SK-N-SH treated with all-trans-retinoic acid at 6 μM for 48 hours (cell line): ENCODE results near the gene SYT8.
"Not testable (repeated sequence)": the region's sequence is repeated elsewhere in the genome, so short reads cannot be mapped to it uniquely, and the experiment has no call there.

ENCODE experiments used
- ATAC-seq: fragments of 200-7000 bp; cut with Tn5 transposase; 3 replicates; pipeline ENCODE4 v1.9.1; 2020; ENCODE audit warnings: mild to moderate bottlenecking, moderate library complexity
- BACH2 ChIP-seq: fragments of 250-450 bp; sonication (Bioruptor Pico); IDR thresholded peaks from 2 replicates; pipeline ENCODE4 v1.9.0; 2021; ENCODE audit warnings: mild to moderate bottlenecking, borderline replicate concordance
- CSDC2 ChIP-seq: fragments of 250-450 bp; sonication (Bioruptor Pico); IDR thresholded peaks from 2 replicates; pipeline ENCODE4 v1.5.0; 2020; ENCODE audit warnings: mild to moderate bottlenecking, moderate library complexity
- CSRNP3 ChIP-seq: fragments of 250-450 bp; sonication (Bioruptor Pico); IDR thresholded peaks from 2 replicates; pipeline ENCODE4 v1.5.1; 2021; ENCODE audit warnings: mild to moderate bottlenecking, moderate library complexity
- ESRRG ChIP-seq: fragments of 250-450 bp; sonication (Bioruptor Pico); IDR thresholded peaks from 2 replicates; pipeline ENCODE4 v1.6.1; 2021; ENCODE audit warnings: mild to moderate bottlenecking
- OSR1 ChIP-seq: fragments of 250-450 bp; sonication (Bioruptor Pico); IDR thresholded peaks from 2 replicates; pipeline ENCODE4 v1.8.0; 2022; ENCODE audit warnings: moderate library complexity, mild to moderate bottlenecking, inconsistent platforms
- PPARA ChIP-seq: fragments of 250-450 bp; sonication (Bioruptor Pico); IDR thresholded peaks from 2 replicates; pipeline ENCODE4 v1.5.0; 2020; ENCODE audit warnings: mild to moderate bottlenecking, borderline replicate concordance
- RARB ChIP-seq: fragments of 250-450 bp; sonication (Bioruptor Pico); IDR thresholded peaks from 2 replicates; pipeline ENCODE4 v1.8.0; 2021; ENCODE audit warnings: mild to moderate bottlenecking, moderate library complexity
- SNAI2 ChIP-seq: fragments of 250-450 bp; sonication (Bioruptor Pico); IDR thresholded peaks from 2 replicates; pipeline ENCODE4 v1.5.0; 2020; ENCODE audit warnings: mild to moderate bottlenecking, moderate library complexity
- TOX ChIP-seq: fragments of 250-450 bp; sonication (Bioruptor Pico); IDR thresholded peaks from 2 replicates; pipeline ENCODE4 v1.8.0; 2021; ENCODE audit warnings: mild to moderate bottlenecking, moderate library complexity, borderline replicate concordance
- ZC3H10 ChIP-seq: fragments of 250-450 bp; sonication (Bioruptor Pico); IDR thresholded peaks from 2 replicates; pipeline ENCODE4 v1.5.1; 2021; ENCODE audit warnings: mild to moderate bottlenecking, moderate library complexity
- ZFP3 ChIP-seq: fragments of 250-450 bp; sonication (Bioruptor Pico); IDR thresholded peaks from 2 replicates; pipeline ENCODE4 v1.5.0; 2020; ENCODE audit warnings: mild to moderate bottlenecking, moderate library complexity
- ZNF565 ChIP-seq: fragments of 450-650 bp; formaldehyde crosslinking; conservative IDR thresholded peaks from 2 replicates; pipeline ENCODE4 v1.5.0; 2020; ENCODE audit warnings: low read depth, mild to moderate bottlenecking, moderate library complexity
- ZNF8 ChIP-seq: fragments of 450-650 bp; formaldehyde crosslinking; IDR thresholded peaks from 2 replicates; pipeline ENCODE4 v1.5.0; 2020; ENCODE audit warnings: mild to moderate bottlenecking, moderate library complexity

The SYT8 gene

GRCh38 chr11:1882265-1883238 lies 47.8 kb downstream of the SYT8 start:
- peak; percentile 96 for ATAC-seq
- TF ChIP-seq ESRRG: no peak
- no peak for TF ChIP-seq TOX (CRISPR knock-in tag)
- TF ChIP-seq OSR1 (CRISPR knock-in tag): no peak
- no peak for TF ChIP-seq ZC3H10 (CRISPR knock-in tag)
- TF ChIP-seq SNAI2 (CRISPR knock-in tag): no peak
- no peak for TF ChIP-seq ZNF565
- TF ChIP-seq PPARA: no peak
- no peak for TF ChIP-seq ZNF8 (CRISPR knock-in tag)
- TF ChIP-seq ZFP3 (CRISPR knock-in tag): no peak

GRCh38 chr11:1883346-1884302 lies 48.8 kb downstream of the SYT8 start:
- ATAC-seq: no peak
- TF ChIP-seq CSDC2 (CRISPR knock-in tag): no peak
- TF ChIP-seq, all 23 proteins: peak for 0

GRCh38 chr11:1884303-1884700 lies 49.5 kb downstream of the SYT8 start:
- TF ChIP-seq TOX (CRISPR knock-in tag): no peak
- no peak for TF ChIP-seq ZNF565
- TF ChIP-seq CSRNP3 (CRISPR knock-in tag): no peak
- no peak for TF ChIP-seq SNAI2 (CRISPR knock-in tag)
- no peak for TF ChIP-seq BACH2 (CRISPR knock-in tag)
- TF ChIP-seq RARB (CRISPR knock-in tag): no peak
- no peak for ATAC-seq

- not testable (repeated sequence) for ATAC-seq
Measured at GRCh38 chr11:1886551-1886950, 51.8 kb downstream of the SYT8 start.
